ENCODE results near the gene G6PC2. TPM values are rescaled to one million over a fixed set of nuclear protein-coding genes. Genes with fewer than 3 reads are reported as not detected.

The G6PC2 gene
- total and polyA plus RNA-seq, 2 of the 8 experiments (the other 6 are each of a cell fraction or from before 2014, with no cell fraction given): not detected

GRCh38 chr2:168915441-168916330 lies 14.6 kb downstream of the G6PC2 start:
- Histone ChIP-seq H4K91ac (replicated peaks; ENCODE audit: insufficient read length, low read length) (no peak overlapping the region), H3K4me3 (ENCODE audit: extremely low read depth in 1 of 4, insufficient read depth in 2 of 4, low read depth in 3 of 4, low read length in 4 of 4) (no peak overlapping the region), H3K18ac (ENCODE audit: extremely low read depth, low read length) (no peak overlapping the region), H2BK15ac (ENCODE audit: low read length) (no peak overlapping the region), H3K23ac (ENCODE audit: insufficient read length) (no peak overlapping the region), H2BK20ac (ENCODE audit: low read length) (no peak overlapping the region), H3K4ac (replicated peaks; ENCODE audit: insufficient read length, low read depth, low read length) (no peak overlapping the region), H2BK5ac (ENCODE audit: low read depth, low read length) (no peak overlapping the region), H3K79me2 (ENCODE audit: control insufficient read depth in 1 of 2, insufficient read depth in 2 of 2, low read length in 2 of 2) (no peaks in the 10 kb centered on the region), H4K5ac (ENCODE audit: insufficient read length, low read depth, low read length) (no peak overlapping the region), H3K36me3 (ENCODE audit: control insufficient read depth in 2 of 4, insufficient read depth in 4 of 4, low read length in 3 of 4) (no peaks in the 10 kb centered on the region), H3K4me2 (ENCODE audit: insufficient read depth in 1 of 2, low read depth in 2 of 2, low read length in 2 of 2) (no peak overlapping the region), H3K79me1 (ENCODE audit: low read depth, low read length) (no peaks in the 10 kb centered on the region), H2BK120ac (replicated peaks; ENCODE audit: low read depth, low read length) (no peak overlapping the region), H2AK5ac (ENCODE audit: low read depth, low read length) (no peak overlapping the region), H4K8ac (ENCODE audit: extremely low read depth, insufficient read depth, low read length) (no peak overlapping the region), H3K23me2 (ENCODE audit: low read depth, low read length) (no peaks in the 10 kb centered on the region), H3K27ac (ENCODE audit: low read depth, low read length) (no peak overlapping the region), H4K20me1 (replicated peaks in 1 of 2; ENCODE audit: control insufficient read depth in 1 of 2, insufficient read depth in 2 of 2, low read length in 2 of 2) (no peaks in the 10 kb centered on the region), H2AFZ (ENCODE audit: low read length) (no peak overlapping the region), H3K14ac (ENCODE audit: insufficient read length) (no peak overlapping the region), H3K9me3 (ENCODE audit: insufficient read depth in 2 of 2, low read depth in 1 of 2, low read length in 1 of 2) (peaks cover 5 to 6% of the 10 kb centered on the region in 2 experiments; a peak in 3 of 4 replicates), H3K56ac (replicated peaks; ENCODE audit: insufficient read length, low read depth, low read length) (no peak overlapping the region), H3K4me1 (replicated peaks in 1 of 4; ENCODE audit: control insufficient read depth in 3 of 4, insufficient read depth in 4 of 4, low read length in 3 of 4) (peaks cover 2 to 15% (median 10%) of the 10 kb centered on the region in 4 experiments; a peak in 6 of 7 replicates), H2BK12ac (ENCODE audit: low read depth, low read length) (no peak overlapping the region), H3K9ac (replicated peaks in 1 of 4; ENCODE audit: extremely low read depth in 1 of 4, low read depth in 3 of 4, low read length in 3 of 4) (no peak overlapping the region), H3K27me3 (replicated peaks in 1 of 4; ENCODE audit: control insufficient read depth in 3 of 4, extremely low read depth in 1 of 4, insufficient read depth in 3 of 4, low read length in 3 of 4) (peaks cover 0 to 2% (median 0%) of the 10 kb centered on the region in 4 experiments; a peak in 1 of 7 replicates)
- CTCF ChIA-PET (ENCODE audit: partially characterized antibody): no interaction called here
- 87% methylated on average over 3 of the region's 3 CpGs; no CpG with 5 or more reads in 1 of the 2 experiments for WGBS, 2 experiments (ENCODE audit: extremely low coverage in 1 of 2, insufficient coverage in 1 of 2, insufficient read length in 1 of 2, insufficient replicate concordance in 2 of 2, low coverage in 1 of 2, low lambda C conversion rate in 2 of 2, missing lambda C conversion rate in 1 of 2)
- DNase-seq (ENCODE audit: low read depth in 1 of 2, low spot score in 2 of 2) (no peak), FAIRE-seq (no peak)
- POLR2A ChIA-PET (ENCODE audit: partially characterized antibody): no interaction called here
- TF ChIP-seq JUN (IDR thresholded peaks at IDR 0.05; ENCODE audit: low read depth, low read length) (no peak), NANOG (IDR thresholded peaks at IDR 0.05; ENCODE audit: insufficient read depth, low read depth, low read length, poor library complexity, severe bottlenecking) (no peak), CHD1 (IDR thresholded peaks at IDR 0.05; ENCODE audit: low read depth, low read length) (no peak), EGR1 (IDR thresholded peaks at IDR 0.05; ENCODE audit: borderline replicate concordance, low read depth, low read length) (no peak), TAF1 (IDR thresholded peaks at IDR 0.05; ENCODE audit: low read depth, low read length) (no peak), RFX5 (IDR thresholded peaks at IDR 0.05; ENCODE audit: borderline replicate concordance, low read depth, low read length) (no peak), TBP (IDR thresholded peaks at IDR 0.05; ENCODE audit: low read depth, low read length) (no peak), CTCF (IDR thresholded peaks at IDR 0.05; ENCODE audit: control extremely low read depth in 1 of 3, insufficient read depth in 1 of 3, low read depth in 1 of 3, low read length in 3 of 3) (no peak)
- TF ChIP-seq, protein P1, sequence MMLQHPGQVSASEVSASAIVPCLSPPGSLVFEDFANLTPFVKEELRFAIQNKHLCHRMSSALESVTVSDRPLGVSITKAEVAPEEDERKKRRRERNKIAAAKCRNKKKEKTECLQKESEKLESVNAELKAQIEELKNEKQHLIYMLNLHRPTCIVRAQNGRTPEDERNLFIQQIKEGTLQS (IDR thresholded peaks at IDR 0.05; ENCODE audit: insufficient read depth, low read depth, low read length): no peak
